GM12878 (cell line): ENCODE results near the gene WBP1L. TPM values are rescaled to one million over a fixed set of nuclear protein-coding genes. Genes with fewer than 3 reads are reported as not detected.

ENCODE experiments used
- ATAC-seq: fragments of 200-7000 bp; cut with Tn5 transposase; 3 replicates; pipeline ENCODE4 v1.9.1; 2020; ENCODE audit warnings: mild to moderate bottlenecking, moderate library complexity
- BruUV-seq: library from RNA; stranded (reverse); fragments of 400-500 nt; replicated peaks from 2 replicates; lab custom pipeline; 2021; lab: Mats Ljungman, UMichigan
- CTCF ChIA-PET: fragments of 300-600 bp; sonication (Branson Sonifier 250); formaldehyde crosslinking; extraction: SDS; loops from one replicate; lab custom pipeline; 2021; ENCODE audit warnings: inconsistent platforms; lab: Yijun Ruan, JAX
- POLR2A ChIA-PET: fragments of 350-600 bp; formaldehyde crosslinking; extraction: SDS; loops from one replicate; lab custom pipeline; 2021; ENCODE audit warnings: inconsistent platforms; lab: Charles Lee
- RAD21 ChIA-PET: fragments of 300-600 bp; sonication (Branson Sonifier 250); formaldehyde crosslinking; loops from one replicate; lab custom pipeline; 2023; ENCODE audit warnings: antibody characterized with exemption; ENCODE audit not compliant: unreplicated experiment; lab: Charles Lee
- SMC1A ChIA-PET: fragments of 300-600 bp; sonication (Branson Sonifier 250); formaldehyde crosslinking; loops from one replicate; lab custom pipeline; 2023; ENCODE audit not compliant: unreplicated experiment, uncharacterized antibody; lab: Charles Lee
- DNase-seq: peaks from one replicate; pipeline ENCODE4 v3.0.0-alpha.2; 2011; ENCODE audit warnings: low read depth, low spot score
- FAIRE-seq: peaks from 3 replicates; lab custom pipeline; 2011; peaks lifted over from hg19 to GRCh38; lab: Jason Lieb, UNC
- H2AFZ ChIP-seq: 2 replicates; pipeline ENCODE4 v1.6.0; 2011; ENCODE audit warnings: low read depth, low read length, control low read depth; ENCODE audit not compliant: control insufficient read depth
- H3K27ac ChIP-seq: 2 replicates; pipeline ENCODE4 v1.5.1; 2011; ENCODE audit warnings: control low read depth; ENCODE audit not compliant: control insufficient read depth, insufficient read depth
- H3K27me3 ChIP-seq, 2 experiments: replicated peaks in 1 of 2; 2 replicates each; pipeline versions ENCODE4 v1.6.0 to v1.6.1; 2011; ENCODE audit warnings: low read length in 1 of 2; ENCODE audit not compliant: control insufficient read depth in 2 of 2, insufficient read depth in 2 of 2
- H3K36me3 ChIP-seq, 2 experiments: 2 replicates each; pipeline ENCODE4 v1.5.1; 2011; ENCODE audit warnings: low read length in 1 of 2; ENCODE audit not compliant: control insufficient read depth in 2 of 2, insufficient read depth in 2 of 2
- H3K4me1 ChIP-seq: 2 replicates; pipeline ENCODE4 v1.6.1; 2011; ENCODE audit warnings: mild to moderate bottlenecking, low read length, moderate library complexity, mixed read lengths; ENCODE audit not compliant: control insufficient read depth, insufficient read depth
- H3K4me2 ChIP-seq: 2 replicates; pipeline ENCODE4 v1.6.0; 2011; ENCODE audit warnings: control low read depth; ENCODE audit not compliant: control insufficient read depth, insufficient read depth
- H3K4me3 ChIP-seq: fragments of 200-600 bp; sonication (generic); 2 replicates; pipeline ENCODE4 v1.5.1; 2016
- H3K79me2 ChIP-seq: 2 replicates; pipeline ENCODE4 v1.6.0; 2011; ENCODE audit warnings: low read length; ENCODE audit not compliant: control insufficient read depth, insufficient read depth
- H3K9ac ChIP-seq: 2 replicates; pipeline ENCODE4 v1.8.0; 2011; ENCODE audit warnings: low read length, control low read depth, mixed read lengths; ENCODE audit not compliant: control insufficient read depth, insufficient read depth
- H3K9me3 ChIP-seq: replicated peaks from 3 replicates; pipeline ENCODE4 v1.5.1; 2011; ENCODE audit warnings: mild to moderate bottlenecking, low read length; ENCODE audit not compliant: control insufficient read depth, insufficient read depth
- H4K20me1 ChIP-seq: 2 replicates; pipeline ENCODE4 v1.6.0; 2011; ENCODE audit not compliant: control insufficient read depth, insufficient read depth
- E4F1 ChIP-seq: fragments of 450-650 bp; IDR thresholded peaks from 2 replicates; pipeline ENCODE4 v1.6.1; 2018; ENCODE audit warnings: borderline replicate concordance, mild to moderate bottlenecking; ENCODE audit not compliant: partially characterized antibody
- EED ChIP-seq: sonication (generic); IDR thresholded peaks from 2 replicates; pipeline ENCODE4 v1.6.1; 2016; ENCODE audit warnings: antibody characterized with exemption, low read depth
- GABPA ChIP-seq: IDR thresholded peaks from 2 replicates; pipeline ENCODE4 v1.6.1; 2014; ENCODE audit warnings: antibody characterized with exemption, low read depth, mild to moderate bottlenecking, inconsistent platforms
- IRF4 ChIP-seq: IDR thresholded peaks from 2 replicates; pipeline ENCODE4 v1.6.1; 2011; ENCODE audit warnings: low read depth, low read length
- KAT2A ChIP-seq: conservative IDR thresholded peaks from 2 replicates; pipeline ENCODE4 v1.6.1; 2011; ENCODE audit warnings: low read depth, low read length; ENCODE audit not compliant: control insufficient read depth
- KLF5 ChIP-seq: fragments of 450-650 bp; IDR thresholded peaks from 2 replicates; pipeline ENCODE4 v1.6.1; 2014; ENCODE audit warnings: mild to moderate bottlenecking; ENCODE audit not compliant: partially characterized antibody
- NFYB ChIP-seq: IDR thresholded peaks from 2 replicates; pipeline ENCODE4 v1.6.1; 2011; ENCODE audit warnings: low read depth, mild to moderate bottlenecking, low read length, improper control_type of control experiment, moderate library complexity; ENCODE audit not compliant: insufficient read depth
- NR2C1 ChIP-seq: fragments of 450-650 bp; IDR thresholded peaks from 2 replicates; pipeline ENCODE4 v1.6.1; 2017; ENCODE audit warnings: antibody characterized with exemption, mild to moderate bottlenecking, moderate library complexity
- RAD51 ChIP-seq: fragments of 450-650 bp; IDR thresholded peaks from 2 replicates; pipeline ENCODE4 v1.6.1; 2016; ENCODE audit warnings: moderate library complexity, mild to moderate bottlenecking, inconsistent platforms
- RFX5 ChIP-seq: IDR thresholded peaks from 2 replicates; pipeline ENCODE4 v1.6.1; 2011; ENCODE audit warnings: low read depth, low read length, improper control_type of control experiment
- SIN3A ChIP-seq: IDR thresholded peaks from 2 replicates; pipeline ENCODE4 v1.6.1; 2012; ENCODE audit warnings: low read depth, low read length, improper control_type of control experiment
- WGBS: methylation state at CpG from one replicate; pipeline ENCODE4 v1.1.6; 2016; ENCODE audit warnings: low lambda C conversion rate; ENCODE audit not compliant: insufficient replicate concordance, insufficient coverage; ENCODE audit errors: missing lambda C conversion rate; 5-methylcytosine and 5-hydroxymethylcytosine counted together
- in situ Hi-C: fragments of 300-500 bp; cut with MboI; formaldehyde crosslinking; loops from 9 replicates; pipeline ENCODE4 v1.14.3; 2018; ENCODE audit warnings: mixed read lengths
- intact Hi-C: fragments of 100-400 bp; cut with micrococcal nuclease; formaldehyde crosslinking; loops from one replicate; pipeline ENCODE4 v1.14.2; 2022; ENCODE audit not compliant: unreplicated experiment
- polyA plus RNA-seq, 11 experiments: library from polyadenylated mRNA; depleted of rRNA in 4 of 11; unstranded in 6 of 11; stranded (reverse) in 5 of 11; fragments of >200 nt; fragmentation: Nextera tagmentation in 4 of 11; fragmentation: Illumina TruSeq in 1 of 11; extraction: Ambion mirVana in 4 of 11; extraction: Trizol in 1 of 11; gene quantifications; 1 replicate in 1 of 11; 2 replicates in 10 of 11; pipeline versions ENCODE4 v1.2.1 to v1.2.3, GENCODE V29; 2011 to 2016; ENCODE audit warnings: inconsistent platforms in 2 of 11, missing spikeins in 2 of 11, low read depth in 1 of 11
- total RNA-seq, 4 experiments: library from RNA; depleted of rRNA in 3 of 4; stranded (reverse); fragments of >200 nt in 3 of 4; fragmentation: Illumina TruSeq in 1 of 4; extraction: Trizol in 1 of 4; gene quantifications; 2 replicates each; pipeline versions ENCODE4 v1.2.1 to v1.2.3, GENCODE V29; 2013 to 2021
- TF ChIP-seq, protein P1 (sequence below): IDR thresholded peaks from 2 replicates; pipeline ENCODE4 v1.6.1; 2011; ENCODE audit warnings: low read depth, low read length, improper control_type of control experiment, borderline replicate concordance

The WBP1L gene
- total and polyA plus RNA-seq, 10 of the 15 experiments (the other 5 are each of a cell fraction or from before 2014, with no cell fraction given) = 3.7 to 18.8 (median 12.3) TPM

GRCh38 chr10:102721954-102722353, 21.8 kb upstream of the WBP1L start:
- no peak overlapping the region for H2AFZ ChIP-seq
- 80% methylated on average over 4 of the region's 4 CpGs for WGBS
- no peaks in the 10 kb centered on the region for H3K9me3 ChIP-seq
- DNase-seq (no peak), FAIRE-seq (no peak), ATAC-seq (no peak)
- H3K27ac ChIP-seq = no peak overlapping the region
- ChIA-PET POLR2A (interaction anchor here (1.3 kb wide), 1 partner anchor 9 kb away, joined by 7 read pairs; no protein-coding TSS in a partner anchor), CTCF (interaction anchor here (1.1 to 1.8 kb wide), 3 partner anchors 8 to 41 kb away, joined by 3 to 11 read pairs (median 3); no protein-coding TSS in a partner anchor), SMC1A (interaction anchor here (1.0 to 3.5 kb wide), 6 partner anchors 10 to 71 kb away, joined by 3 to 15 read pairs (median 6); no protein-coding TSS in a partner anchor), RAD21 (interaction anchor here (1.0 kb wide), 1 partner anchor 48 kb away, joined by 4 read pairs; no protein-coding TSS in a partner anchor)
- H3K4me2 ChIP-seq = no peak overlapping the region
- H3K9ac ChIP-seq = no peak overlapping the region
- H3K79me2 ChIP-seq = peaks cover 11% of the 10 kb centered on the region
- H3K27me3 ChIP-seq = no peaks in the 10 kb centered on the region
- BruUV-seq = no TSS peak
- H3K4me1 ChIP-seq = no peaks in the 10 kb centered on the region
- H3K36me3 ChIP-seq = peaks cover 2% of the 10 kb centered on the region in 2 experiments; a peak in 3 of 4 replicates
- intact Hi-C loops (loop anchor here (10.0 kb wide), 1 partner anchor 343 kb away; no protein-coding TSS in a partner anchor), in situ Hi-C loops (no loop called here)
- TF ChIP-seq E4F1 (no peak), IRF4 (no peak), KAT2A (no peak), NFYB (no peak), KLF5 (no peak), RAD51 (no peak), EED (no peak), RFX5 (no peak), SIN3A (no peak), NR2C1 (no peak), GABPA (no peak)
- TF ChIP-seq, protein P1, sequence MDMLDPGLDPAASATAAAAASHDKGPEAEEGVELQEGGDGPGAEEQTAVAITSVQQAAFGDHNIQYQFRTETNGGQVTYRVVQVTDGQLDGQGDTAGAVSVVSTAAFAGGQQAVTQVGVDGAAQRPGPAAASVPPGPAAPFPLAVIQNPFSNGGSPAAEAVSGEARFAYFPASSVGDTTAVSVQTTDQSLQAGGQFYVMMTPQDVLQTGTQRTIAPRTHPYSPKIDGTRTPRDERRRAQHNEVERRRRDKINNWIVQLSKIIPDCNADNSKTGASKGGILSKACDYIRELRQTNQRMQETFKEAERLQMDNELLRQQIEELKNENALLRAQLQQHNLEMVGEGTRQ = no peak
- H4K20me1 ChIP-seq = no peaks in the 10 kb centered on the region
- no peak overlapping the region for H3K4me3 ChIP-seq
